Hematopoietic multipotent progenitor cell treated with erythropoietin and hydrocortisone succinate and interleukin-3 and kit ligand, for 4 days (in vitro differentiated cells): Measurements from ENCODE around the gene FRMPD2.
A peak's percentile ranks its signal among the peaks of the same experiment; 100 is the strongest.

Source experiments
- DNase-seq: peaks from one replicate; pipeline ENCODE4 v3.0.0-alpha.2; 2015

FRMPD2 gene

GRCh38 chr10:48274636-48275035 is at the start of gene FRMPD2:
Gene FRMPD2, minus strand, starts transcription at chr10:48274696. Its CDS starts 129 bp downstream, at chr10:48274567.
- DNase-seq, result no peak

GRCh38 chr10:48322017-48322416 is 47.5 kb upstream of the FRMPD2 start:
- no peak for DNase-seq

GRCh38 chr10:48317321-48317990 is 43.0 kb upstream of the FRMPD2 start:
- no peak for DNase-seq

- no peak for DNase-seq
These were observed 41.7 kb upstream of the FRMPD2 start for GRCh38 chr10:48316236-48316635.

GRCh38 chr10:48314107-48314506 is 39.6 kb upstream of the FRMPD2 start:
- DNase-seq, result peak; percentile 9

GRCh38 chr10:48309711-48310226 is 35.3 kb upstream of the FRMPD2 start:
- peak; percentile 32 for DNase-seq

GRCh38 chr10:48307711-48308018 is 33.2 kb upstream of the FRMPD2 start:
- peak; percentile 8 for DNase-seq

GRCh38 chr10:48306870-48307710 is 32.6 kb upstream of the FRMPD2 start:
- peak; percentile 67 for DNase-seq

- DNase-seq, result peak; percentile 97
These were observed 31.9 kb upstream of the FRMPD2 start, which contains the start of gene MAPK8 for GRCh38 chr10:48306265-48306869. Gene MAPK8, plus strand, starts transcription at chr10:48306677. Its CDS starts 94,984 bp downstream, at chr10:48401661.

- DNase-seq, result peak; percentile 5
These were observed 31.4 kb upstream of the FRMPD2 start for GRCh38 chr10:48305905-48306264.

GRCh38 chr10:48302515-48303476 is 28.3 kb upstream of the FRMPD2 start:
- no peak for DNase-seq

GRCh38 chr10:48300556-48300955 is 26.1 kb upstream of the FRMPD2 start:
- DNase-seq, result no peak

GRCh38 chr10:48299692-48300091 is 25.2 kb upstream of the FRMPD2 start:
- DNase-seq, result peak; percentile 41

- DNase-seq, result no peak
These were observed 24.6 kb upstream of the FRMPD2 start for GRCh38 chr10:48299066-48299465.

- DNase-seq, result no peak
These were observed 22.1 kb upstream of the FRMPD2 start for GRCh38 chr10:48296576-48297098.

- DNase-seq, result no peak
These were observed 19.9 kb upstream of the FRMPD2 start for GRCh38 chr10:48294431-48294830.

- DNase-seq, result no peak
These were observed 18.1 kb upstream of the FRMPD2 start for GRCh38 chr10:48292616-48293015.

- DNase-seq, result no peak
These were observed 16.7 kb upstream of the FRMPD2 start for GRCh38 chr10:48291190-48291589.

- DNase-seq, result no peak
These were observed 15.8 kb upstream of the FRMPD2 start for GRCh38 chr10:48290286-48290685.

GRCh38 chr10:48289501-48290238 is 15.2 kb upstream of the FRMPD2 start:
- DNase-seq, result peak; percentile 67

- DNase-seq, result no peak
These were observed 14.2 kb upstream of the FRMPD2 start for GRCh38 chr10:48288661-48289060.
